WTC11 (cell line): ENCODE results near the gene ATP2A3. TPM values are rescaled to one million over a fixed set of nuclear protein-coding genes. Genes with fewer than 3 reads are reported as not detected.

Experiments
- ATAC-seq: fragments of 200-7000 bp; cut with Tn5 transposase; 2 replicates; pipeline ENCODE4 v1.10.0; 2021; ENCODE audit warnings: mild to moderate bottlenecking, moderate library complexity
- CTCF ChIA-PET: fragments of 300-600 bp; sonication (Branson Sonifier 250); formaldehyde crosslinking; loops from one replicate; lab custom pipeline; 2021; ENCODE audit warnings: antibody characterized with exemption; lab: Charles Lee
- POLR2A ChIA-PET: fragments of 350-600 bp; sonication (Branson Sonifier 250); formaldehyde crosslinking; loops from one replicate; lab custom pipeline; 2021; ENCODE audit warnings: antibody characterized with exemption; lab: Charles Lee
- DNase-seq: peaks from one replicate; pipeline ENCODE4 v3.0.0; 2021; ENCODE audit warnings: low spot score
- H3K27ac Mint-ChIP-seq: 2 replicates; pipeline ENCODE4 v1.8.0; 2021; ENCODE audit warnings: mixed read lengths
- H3K27me3 Mint-ChIP-seq: 2 replicates; pipeline ENCODE4 v1.8.0; 2021; ENCODE audit warnings: low read depth, mild to moderate bottlenecking, moderate library complexity, mixed read lengths
- H3K36me3 Mint-ChIP-seq: 2 replicates; pipeline ENCODE4 v1.8.0; 2021; ENCODE audit warnings: mixed read lengths
- H3K4me1 Mint-ChIP-seq: 2 replicates; pipeline ENCODE4 v1.8.0; 2022; ENCODE audit warnings: mixed read lengths
- H3K4me3 Mint-ChIP-seq: 2 replicates; pipeline ENCODE4 v1.8.0; 2021; ENCODE audit warnings: mild to moderate bottlenecking, moderate library complexity, mixed read lengths
- H3K9me3 Mint-ChIP-seq: 2 replicates; pipeline ENCODE4 v1.8.0; 2021; ENCODE audit warnings: mixed read lengths
- ERG ChIP-seq: fragments of 250-450 bp; sonication (Bioruptor Pico); IDR thresholded peaks from 2 replicates; pipeline ENCODE4 v1.8.0; 2021; ENCODE audit warnings: mild to moderate bottlenecking
- ETV6 ChIP-seq: sonication (generic); formaldehyde crosslinking; IDR thresholded peaks from 2 replicates; pipeline ENCODE4 v1.8.1; 2022; ENCODE audit warnings: mild to moderate bottlenecking, missing genetic modification reagents
- GABPB1 ChIP-seq: sonication (generic); formaldehyde crosslinking; IDR thresholded peaks from 2 replicates; pipeline ENCODE4 v1.8.1; 2023; ENCODE audit warnings: mild to moderate bottlenecking, missing genetic modification reagents
- HMGA2 ChIP-seq: fragments of 250-450 bp; sonication (Bioruptor Pico); IDR thresholded peaks from 2 replicates; pipeline ENCODE4 v1.4.0; 2021; ENCODE audit warnings: mild to moderate bottlenecking, moderate library complexity
- NFATC4 ChIP-seq: fragments of 250-450 bp; sonication (Bioruptor Pico); IDR thresholded peaks from 2 replicates; pipeline ENCODE4 v1.9.0; 2021; ENCODE audit warnings: mild to moderate bottlenecking
- NR1H2 ChIP-seq: sonication (generic); formaldehyde crosslinking; IDR thresholded peaks from 2 replicates; pipeline ENCODE4 v1.9.0; 2021; ENCODE audit warnings: mild to moderate bottlenecking, moderate library complexity, missing genetic modification reagents
- NR2C2 ChIP-seq: sonication (generic); formaldehyde crosslinking; IDR thresholded peaks from 2 replicates; pipeline ENCODE4 v1.8.0; 2022; ENCODE audit warnings: mild to moderate bottlenecking, missing genetic modification reagents
- OVOL2 ChIP-seq: fragments of 250-450 bp; sonication (Bioruptor Pico); IDR thresholded peaks from 2 replicates; pipeline ENCODE4 v1.9.0; 2021; ENCODE audit warnings: mild to moderate bottlenecking, borderline replicate concordance
- PRRX2 ChIP-seq: fragments of 250-450 bp; sonication (Bioruptor Pico); IDR thresholded peaks from 2 replicates; pipeline ENCODE4 v1.8.0; 2021; ENCODE audit warnings: mild to moderate bottlenecking
- SMAD4 ChIP-seq: sonication (generic); formaldehyde crosslinking; IDR thresholded peaks from 2 replicates; pipeline ENCODE4 v1.8.0; 2022; ENCODE audit warnings: mild to moderate bottlenecking, missing genetic modification reagents
- SP1 ChIP-seq: sonication (generic); formaldehyde crosslinking; conservative IDR thresholded peaks from 2 replicates; pipeline ENCODE4 v1.8.1; 2022; ENCODE audit warnings: missing genetic modification reagents
- TCF7 ChIP-seq: sonication (generic); formaldehyde crosslinking; IDR thresholded peaks from 2 replicates; pipeline ENCODE4 v1.8.0; 2022; ENCODE audit warnings: mild to moderate bottlenecking, low read depth, missing genetic modification reagents, moderate library complexity
- ZNF138 ChIP-seq: sonication (generic); formaldehyde crosslinking; conservative IDR thresholded peaks from 2 replicates; pipeline ENCODE4 v1.8.1; 2022; ENCODE audit warnings: mild to moderate bottlenecking, moderate library complexity, missing genetic modification reagents
- ZNF232 ChIP-seq: sonication (generic); formaldehyde crosslinking; IDR thresholded peaks from 2 replicates; pipeline ENCODE4 v1.8.0; 2022; ENCODE audit warnings: mild to moderate bottlenecking, missing genetic modification reagents
- ZNF263 ChIP-seq: sonication (generic); formaldehyde crosslinking; IDR thresholded peaks from 2 replicates; pipeline ENCODE4 v1.8.1; 2022; ENCODE audit warnings: low read depth, mild to moderate bottlenecking, moderate library complexity, missing genetic modification reagents
- ZNF396 ChIP-seq: fragments of 250-450 bp; sonication (Bioruptor Pico); IDR thresholded peaks from 2 replicates; pipeline ENCODE4 v1.8.0; 2021; ENCODE audit warnings: mild to moderate bottlenecking, moderate library complexity, borderline replicate concordance
- ZNF423 ChIP-seq: fragments of 250-450 bp; sonication (Bioruptor Pico); IDR thresholded peaks from 2 replicates; pipeline ENCODE4 v2.1.2; 2022; ENCODE audit warnings: mild to moderate bottlenecking, moderate library complexity
- total RNA-seq: library from RNA; stranded (reverse); gene quantifications from 3 replicates; pipeline ENCODE4 v1.2.3, GENCODE V29; 2021
- TF ChIP-seq, protein P1 (sequence below): sonication (generic); formaldehyde crosslinking; IDR thresholded peaks from 2 replicates; pipeline ENCODE4 v1.8.0; 2023; ENCODE audit warnings: missing genetic modification reagents
- TF ChIP-seq, protein P2 (sequence below): sonication (generic); formaldehyde crosslinking; IDR thresholded peaks from 2 replicates; pipeline ENCODE4 v1.8.1; 2022; ENCODE audit warnings: low read depth, mild to moderate bottlenecking, moderate library complexity, missing genetic modification reagents, borderline replicate concordance
- TF ChIP-seq, protein P3 (sequence below): sonication (generic); formaldehyde crosslinking; IDR thresholded peaks from 2 replicates; pipeline ENCODE4 v1.8.1; 2023; ENCODE audit warnings: mild to moderate bottlenecking, missing genetic modification reagents, borderline replicate concordance

ATP2A3 gene
- total RNA-seq, 1 experiment from 2014 or later: 37.8 TPM

- Mint-ChIP-seq H3K9me3 (no peaks in the 10 kb centered on the region), H3K4me3 (no peak overlapping the region), H3K27ac (no peak overlapping the region), H3K4me1 (peaks cover 26% of the 10 kb centered on the region), H3K36me3 (0 out of 2 replicates have a peak, but pooled peaks cover 5% of the 10 kb centered on the region), H3K27me3 (peaks cover 5% of the 10 kb centered on the region; the same call in 1 of the 2 replicates)
- TF ChIP-seq PRRX2 (CRISPR knock-in tag): no peak
- TF ChIP-seq ZNF423 (CRISPR knock-in tag): no peak
- no peak for TF ChIP-seq GABPB1 (CRISPR knock-in tag)
- no peak for TF ChIP-seq TCF7 (CRISPR knock-in tag)
- no peak for TF ChIP-seq ERG (CRISPR knock-in tag)
- TF ChIP-seq, protein P1, sequence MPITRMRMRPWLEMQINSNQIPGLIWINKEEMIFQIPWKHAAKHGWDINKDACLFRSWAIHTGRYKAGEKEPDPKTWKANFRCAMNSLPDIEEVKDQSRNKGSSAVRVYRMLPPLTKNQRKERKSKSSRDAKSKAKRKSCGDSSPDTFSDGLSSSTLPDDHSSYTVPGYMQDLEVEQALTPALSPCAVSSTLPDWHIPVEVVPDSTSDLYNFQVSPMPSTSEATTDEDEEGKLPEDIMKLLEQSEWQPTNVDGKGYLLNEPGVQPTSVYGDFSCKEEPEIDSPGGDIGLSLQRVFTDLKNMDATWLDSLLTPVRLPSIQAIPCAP: no peak
- no peak for ATAC-seq
- POLR2A ChIA-PET: interaction anchor here (0.5 kb wide), 1 partner anchor 731 kb away, joined by 3 read pairs; no protein-coding TSS in a partner anchor
- CTCF ChIA-PET: interaction anchor here (1.0 to 1.5 kb wide), 3 partner anchors 26 to 150 kb away, joined by 3 to 4 read pairs (median 3); partner anchors contain the start of gene NCBP3
- DNase-seq: no peak
Observed at GRCh38 chr17:3887804-3888203, 76.4 kb downstream of the ATP2A3 start.

DNA sequence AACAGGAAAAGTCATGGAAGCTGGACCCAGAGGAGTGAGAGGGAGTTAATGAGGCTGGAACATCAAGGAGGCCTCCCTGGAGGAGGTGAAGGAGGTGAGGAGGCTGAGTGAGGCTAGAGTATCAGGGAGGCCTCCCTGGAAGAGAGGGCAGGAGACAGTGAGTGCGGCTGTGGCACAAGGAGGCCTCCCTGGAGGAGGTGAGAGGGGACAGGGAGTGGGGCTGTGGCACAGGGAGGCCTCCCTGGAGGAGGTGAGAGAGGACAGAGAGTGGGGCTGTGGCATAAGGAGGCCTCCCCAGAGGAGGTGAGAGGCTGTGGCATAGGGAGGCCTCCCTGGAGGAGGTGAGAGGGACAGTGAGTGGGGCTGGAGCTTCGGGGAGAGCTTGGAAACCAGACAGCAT is 76.8 kb downstream of the ATP2A3 start:
- CTCF ChIA-PET: interaction anchor here (1.0 to 1.5 kb wide), 3 partner anchors 27 to 150 kb away, joined by 3 to 4 read pairs (median 3); partner anchors contain the start of gene NCBP3
- Mint-ChIP-seq H3K4me3 (no peak overlapping the region), H3K36me3 (0 out of 2 replicates have a peak, but pooled peaks cover 5% of the 10 kb centered on the region), H3K27me3 (peaks cover 5% of the 10 kb centered on the region; the same call in 1 of the 2 replicates)
- ATAC-seq: no peak
- no peak for TF ChIP-seq ETV6 (CRISPR knock-in tag)
- no peak for TF ChIP-seq NR1H2 (CRISPR knock-in tag)
- TF ChIP-seq ZNF263 (CRISPR knock-in tag): no peak
- no peak for TF ChIP-seq ZNF396
- no peak for TF ChIP-seq OVOL2
- no peak for TF ChIP-seq ZNF138
- TF ChIP-seq NR2C2 (CRISPR knock-in tag): no peak
- TF ChIP-seq ZNF232: no peak
- TF ChIP-seq HMGA2: no peak
- TF ChIP-seq, protein P2, sequence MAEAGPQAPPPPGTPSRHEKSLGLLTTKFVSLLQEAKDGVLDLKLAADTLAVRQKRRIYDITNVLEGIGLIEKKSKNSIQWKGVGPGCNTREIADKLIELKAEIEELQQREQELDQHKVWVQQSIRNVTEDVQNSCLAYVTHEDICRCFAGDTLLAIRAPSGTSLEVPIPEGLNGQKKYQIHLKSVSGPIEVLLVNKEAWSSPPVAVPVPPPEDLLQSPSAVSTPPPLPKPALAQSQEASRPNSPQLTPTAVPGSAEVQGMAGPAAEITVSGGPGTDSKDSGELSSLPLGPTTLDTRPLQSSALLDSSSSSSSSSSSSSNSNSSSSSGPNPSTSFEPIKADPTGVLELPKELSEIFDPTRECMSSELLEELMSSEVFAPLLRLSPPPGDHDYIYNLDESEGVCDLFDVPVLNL: no peak
- TF ChIP-seq, protein P3, sequence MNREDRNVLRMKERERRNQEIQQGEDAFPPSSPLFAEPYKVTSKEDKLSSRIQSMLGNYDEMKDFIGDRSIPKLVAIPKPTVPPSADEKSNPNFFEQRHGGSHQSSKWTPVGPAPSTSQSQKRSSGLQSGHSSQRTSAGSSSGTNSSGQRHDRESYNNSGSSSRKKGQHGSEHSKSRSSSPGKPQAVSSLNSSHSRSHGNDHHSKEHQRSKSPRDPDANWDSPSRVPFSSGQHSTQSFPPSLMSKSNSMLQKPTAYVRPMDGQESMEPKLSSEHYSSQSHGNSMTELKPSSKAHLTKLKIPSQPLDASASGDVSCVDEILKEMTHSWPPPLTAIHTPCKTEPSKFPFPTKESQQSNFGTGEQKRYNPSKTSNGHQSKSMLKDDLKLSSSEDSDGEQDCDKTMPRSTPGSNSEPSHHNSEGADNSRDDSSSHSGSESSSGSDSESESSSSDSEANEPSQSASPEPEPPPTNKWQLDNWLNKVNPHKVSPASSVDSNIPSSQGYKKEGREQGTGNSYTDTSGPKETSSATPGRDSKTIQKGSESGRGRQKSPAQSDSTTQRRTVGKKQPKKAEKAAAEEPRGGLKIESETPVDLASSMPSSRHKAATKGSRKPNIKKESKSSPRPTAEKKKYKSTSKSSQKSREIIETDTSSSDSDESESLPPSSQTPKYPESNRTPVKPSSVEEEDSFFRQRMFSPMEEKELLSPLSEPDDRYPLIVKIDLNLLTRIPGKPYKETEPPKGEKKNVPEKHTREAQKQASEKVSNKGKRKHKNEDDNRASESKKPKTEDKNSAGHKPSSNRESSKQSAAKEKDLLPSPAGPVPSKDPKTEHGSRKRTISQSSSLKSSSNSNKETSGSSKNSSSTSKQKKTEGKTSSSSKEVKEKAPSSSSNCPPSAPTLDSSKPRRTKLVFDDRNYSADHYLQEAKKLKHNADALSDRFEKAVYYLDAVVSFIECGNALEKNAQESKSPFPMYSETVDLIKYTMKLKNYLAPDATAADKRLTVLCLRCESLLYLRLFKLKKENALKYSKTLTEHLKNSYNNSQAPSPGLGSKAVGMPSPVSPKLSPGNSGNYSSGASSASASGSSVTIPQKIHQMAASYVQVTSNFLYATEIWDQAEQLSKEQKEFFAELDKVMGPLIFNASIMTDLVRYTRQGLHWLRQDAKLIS (CRISPR knock-in tag): no peak
- TF ChIP-seq SMAD4 (CRISPR knock-in tag): no peak
- no peak for TF ChIP-seq NFATC4 (CRISPR knock-in tag)
- no peak for TF ChIP-seq SP1
- TF ChIP-seq, all 79 proteins: peak for 0
- POLR2A ChIA-PET: interaction anchor here (0.5 kb wide), 1 partner anchor 731 kb away, joined by 3 read pairs; no protein-coding TSS in a partner anchor
- H3K9me3 Mint-ChIP-seq: no peaks in the 10 kb centered on the region
- H3K27ac Mint-ChIP-seq: peak overlapping the region; percentile 48; the same call in 1 of the 2 replicates
- H3K4me1 Mint-ChIP-seq: peaks cover 26% of the 10 kb centered on the region
- DNase-seq: no peak
